Endothelial cell of hepatic sinusoid (primary cell): Measurements from ENCODE around the gene DGCR8.

Source experiments
- in situ Hi-C: cut with HindIII; loops from 2 replicates; pipeline ENCODE4 v1.10.0; 2017; ENCODE audit warnings: low sequenced_read_pairs

DGCR8 gene

DNA sequence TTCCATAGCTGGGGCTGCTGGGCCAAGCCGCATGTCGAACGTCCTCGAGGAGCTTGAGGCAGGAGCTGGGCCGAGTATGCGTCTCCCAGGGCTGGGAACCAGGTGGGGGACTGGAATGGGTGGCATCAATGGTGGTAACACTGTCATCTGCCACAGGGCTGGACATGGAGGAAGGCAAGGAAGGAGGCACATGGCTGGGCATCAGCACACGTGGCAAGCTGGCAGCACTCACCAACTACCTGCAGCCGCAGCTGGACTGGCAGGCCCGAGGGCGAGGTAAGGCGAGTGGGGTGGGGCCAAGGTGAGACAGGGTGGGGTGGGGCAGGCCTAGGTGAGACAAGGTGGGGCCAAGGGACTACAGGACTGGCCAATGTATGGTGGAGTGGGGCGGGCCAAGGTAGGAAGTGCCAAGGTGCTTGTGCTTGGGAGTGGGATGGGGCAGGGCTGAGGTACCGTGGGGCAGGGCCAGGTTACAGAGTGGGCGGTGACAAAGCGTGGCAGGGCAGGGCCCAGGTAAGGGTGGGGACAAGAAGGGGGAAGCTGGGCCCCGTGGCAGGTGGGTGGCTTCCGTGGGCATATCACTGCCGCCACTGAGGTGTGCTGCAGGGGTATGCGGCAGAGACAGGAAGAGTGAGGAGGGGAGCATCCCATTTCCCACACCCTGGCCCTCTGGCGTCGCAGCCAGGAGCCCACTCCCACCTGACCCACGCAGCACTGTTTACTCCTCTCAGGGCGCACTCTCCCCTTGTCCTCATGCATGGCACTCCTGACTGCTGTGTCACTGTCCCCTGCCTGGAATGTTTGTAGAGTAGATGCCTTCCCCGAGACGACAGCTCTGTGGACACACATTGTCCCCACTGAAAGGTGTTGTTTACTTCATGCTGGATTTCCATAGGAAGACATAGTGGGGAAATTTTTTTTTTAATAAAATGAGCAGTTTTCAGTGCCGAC lies 27.5 kb upstream of the DGCR8 start:
- in situ Hi-C loops = no loop called here

GRCh38 chr22:20053407-20054033 lies 26.5 kb upstream of the DGCR8 start:
- in situ Hi-C loops = no loop called here

DNA sequence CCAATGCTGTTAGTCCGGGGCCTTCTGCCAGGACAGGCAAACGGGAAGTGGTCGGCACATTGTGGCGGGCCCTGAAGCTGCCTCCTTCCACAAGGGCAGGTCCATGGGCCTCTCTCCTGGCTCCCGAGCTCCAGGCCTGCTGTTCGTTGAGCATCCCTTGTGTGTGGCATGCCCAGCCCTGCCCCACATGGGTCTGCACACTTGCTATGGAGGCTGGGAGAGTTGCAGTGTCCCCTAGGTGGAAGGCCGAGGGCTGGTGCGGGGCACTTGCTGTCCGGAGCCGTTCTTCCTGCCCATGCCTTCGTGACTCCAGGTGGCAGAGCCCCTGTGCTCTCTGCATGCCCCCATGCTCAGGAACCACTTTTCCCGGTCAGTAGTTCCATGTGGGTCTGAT lies 26.0 kb upstream of the DGCR8 start:
- in situ Hi-C loops = no loop called here

DNA sequence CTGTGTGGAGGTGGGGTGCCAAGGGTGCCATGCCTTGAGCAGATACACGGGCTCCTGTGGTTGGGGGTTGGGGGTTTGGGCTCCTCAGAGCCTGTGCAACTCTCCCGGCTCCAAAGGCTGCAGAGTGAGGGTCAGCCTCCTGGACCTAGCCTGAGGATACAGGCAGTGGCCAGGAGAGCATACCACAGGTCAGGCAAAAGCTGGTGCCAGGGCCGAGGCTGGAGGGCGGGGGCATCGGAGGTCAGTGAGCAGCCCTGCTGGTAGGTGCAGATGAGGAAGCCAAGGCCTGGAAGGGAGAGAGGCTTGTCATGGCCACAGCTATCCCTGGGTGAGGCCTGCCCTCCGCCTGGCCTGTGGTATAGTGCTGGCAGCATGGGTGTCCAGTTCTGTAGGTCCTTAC lies 25.6 kb upstream of the DGCR8 start:
- in situ Hi-C loops = no loop called here

DNA sequence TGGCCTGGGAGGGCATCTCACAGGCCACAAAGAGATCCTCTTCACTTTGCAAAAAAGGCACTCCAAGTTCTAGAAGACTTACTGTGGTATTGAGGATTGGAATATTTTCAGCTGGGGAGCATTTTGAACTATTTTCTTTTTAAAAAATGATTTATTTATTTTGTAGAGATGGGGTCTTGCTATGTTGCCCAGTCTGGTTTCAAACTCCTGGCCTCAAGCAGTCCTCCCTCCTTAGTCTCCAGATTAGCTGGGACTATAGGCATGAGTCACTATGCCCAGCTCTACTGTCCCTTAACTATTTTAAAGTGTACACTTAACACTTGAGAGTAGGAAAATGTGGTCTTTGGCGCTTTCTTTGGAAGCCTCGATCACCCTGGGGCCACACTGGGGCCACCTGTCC lies 24.9 kb upstream of the DGCR8 start:
- in situ Hi-C loops = no loop called here

DNA sequence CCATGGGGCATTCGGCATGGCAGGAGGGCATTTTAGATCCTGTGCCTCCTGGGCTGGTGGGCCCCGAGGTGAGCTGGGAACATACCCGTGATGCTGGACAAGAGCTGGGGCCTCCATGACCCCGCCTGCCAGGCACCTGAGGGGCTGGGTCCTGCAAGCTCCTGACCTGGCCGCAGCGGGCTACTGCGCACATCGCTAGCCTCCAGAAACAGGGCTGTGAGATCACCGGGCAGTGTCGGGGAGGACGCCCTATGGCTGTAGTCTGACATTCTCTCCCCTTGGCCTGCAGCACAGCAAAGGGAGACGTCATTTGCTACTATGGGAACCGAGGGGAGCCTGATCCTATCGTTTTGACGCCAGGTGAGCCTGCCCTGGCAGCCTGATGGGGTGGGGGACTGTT lies 24.4 kb upstream of the DGCR8 start:
- in situ Hi-C loops = no loop called here

DNA sequence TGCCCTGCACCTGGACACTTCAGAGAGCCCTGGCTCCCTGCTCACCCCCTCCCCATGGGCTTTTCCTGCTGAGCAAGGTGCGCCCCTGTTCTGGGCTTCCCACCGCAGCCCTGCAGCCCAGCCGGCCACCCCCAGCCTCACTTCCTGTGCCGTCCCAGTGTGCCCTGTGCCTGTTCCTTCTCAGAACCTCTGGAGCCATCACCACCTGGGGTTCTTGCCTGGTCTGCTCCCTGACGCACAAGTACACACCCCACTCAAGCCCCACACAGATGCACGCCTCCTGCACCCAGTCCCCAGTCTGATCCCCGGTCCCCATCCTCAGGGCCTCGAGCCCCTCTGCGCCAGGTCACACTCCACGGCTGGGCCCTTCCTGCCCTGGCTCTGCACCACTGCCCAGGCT lies 23.9 kb upstream of the DGCR8 start:
- in situ Hi-C loops = no loop called here

DNA sequence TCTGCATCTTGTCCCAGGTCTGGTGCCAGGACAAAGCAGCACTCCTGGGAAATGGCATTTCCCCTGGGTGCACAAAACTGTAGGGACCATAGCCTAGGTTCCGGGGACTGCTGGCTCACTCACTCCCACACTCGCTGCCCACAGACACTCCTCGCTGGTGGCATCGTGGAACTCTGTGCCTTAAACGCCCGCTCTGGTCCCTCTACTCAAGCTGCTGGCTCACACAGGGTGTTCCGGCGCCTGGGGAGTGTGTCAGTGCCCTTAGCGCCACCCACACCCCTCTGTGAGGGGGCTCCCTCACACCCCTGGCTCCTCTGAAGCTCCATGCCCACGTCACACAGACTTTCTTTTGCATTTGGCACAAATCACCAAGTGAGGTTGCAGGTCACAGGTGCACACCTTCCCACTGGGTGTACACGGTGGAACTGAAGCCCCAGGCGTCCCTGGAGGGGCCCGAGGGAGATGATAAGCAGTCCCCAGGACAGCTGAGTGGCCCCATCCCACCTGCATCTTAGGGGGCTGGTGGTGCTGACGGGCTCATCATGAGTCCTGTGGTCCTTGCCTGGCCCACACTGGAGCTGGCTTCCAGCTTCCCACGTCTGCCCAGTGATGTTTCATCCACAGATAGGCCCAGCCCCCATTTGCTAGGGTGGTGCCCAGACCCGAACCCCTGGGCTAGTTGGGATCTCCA lies 23.2 kb upstream of the DGCR8 start:
- in situ Hi-C loops = no loop called here

DNA sequence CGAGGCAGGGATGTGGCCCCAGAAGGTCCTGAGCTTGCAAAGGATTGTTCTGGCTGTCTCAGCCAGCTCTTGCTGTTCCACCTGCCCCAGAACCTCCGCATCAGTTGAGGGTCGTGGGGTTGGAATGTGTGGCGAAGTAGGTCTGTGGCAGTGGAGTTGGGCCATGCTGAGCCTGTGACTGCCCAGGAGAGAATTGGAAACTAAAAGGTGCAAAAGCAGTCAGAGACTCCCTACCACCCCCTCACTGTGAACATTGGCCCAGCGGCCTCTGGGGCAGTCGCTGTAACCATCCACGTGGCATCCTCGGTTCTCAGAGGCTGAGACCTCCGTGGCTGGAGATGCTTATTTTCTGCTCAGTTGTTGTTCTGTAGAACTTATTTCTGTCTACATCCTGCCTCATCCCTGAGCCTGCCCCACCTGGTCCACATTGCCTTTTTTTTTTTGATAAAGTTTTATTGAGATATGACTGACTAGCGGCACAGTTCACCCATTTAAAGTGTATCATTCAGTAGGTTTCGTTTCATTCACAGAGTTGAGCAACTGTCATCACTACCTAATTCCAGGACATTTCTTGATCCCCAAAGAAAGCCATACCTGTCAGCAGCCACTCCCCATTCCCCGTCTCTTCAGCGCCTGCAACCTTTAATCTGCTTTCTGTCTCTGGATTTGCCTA lies 22.3 kb upstream of the DGCR8 start:
- in situ Hi-C loops = no loop called here

DNA sequence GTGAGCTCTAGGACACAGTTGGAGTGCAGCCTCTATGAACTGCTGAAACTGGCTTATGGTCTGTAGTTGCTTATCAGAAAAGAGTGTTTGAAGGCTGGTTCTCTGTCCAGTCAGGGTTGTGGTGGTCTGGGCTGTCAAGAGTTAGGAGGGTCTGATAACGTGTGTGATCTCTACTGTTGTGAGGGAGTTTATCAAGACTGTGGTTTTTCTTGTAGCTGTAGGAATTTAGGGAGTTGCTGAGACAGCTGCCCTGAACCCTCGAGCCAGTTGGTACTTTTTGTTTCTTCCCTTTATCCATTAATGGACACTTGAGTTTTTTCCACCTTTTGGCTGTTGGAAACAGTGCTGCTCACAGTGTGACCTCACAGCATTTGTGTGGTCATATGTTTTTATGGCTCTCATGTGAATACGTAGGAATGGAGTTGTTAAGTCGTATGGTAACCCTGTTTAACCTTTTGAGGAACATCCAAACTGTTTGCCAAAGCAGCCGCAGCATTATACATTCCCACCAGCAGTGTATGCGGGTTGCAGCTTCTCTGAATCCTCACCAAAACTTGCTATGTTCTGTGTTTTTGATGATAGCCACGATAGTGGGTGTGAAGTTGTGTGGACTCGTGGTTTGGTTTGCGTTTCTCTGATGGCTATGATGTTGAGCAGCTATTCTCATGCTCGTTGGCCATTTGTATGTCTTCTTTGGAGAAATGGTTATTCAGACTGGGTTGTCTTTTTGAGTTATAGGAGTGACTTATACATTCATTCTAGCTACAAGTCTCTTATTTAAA lies 20.9 kb upstream of the DGCR8 start:
- in situ Hi-C loops = no loop called here

GRCh38 chr22:20060700-20061480 lies 19.2 kb upstream of the DGCR8 start:
- in situ Hi-C loops = no loop called here

DNA sequence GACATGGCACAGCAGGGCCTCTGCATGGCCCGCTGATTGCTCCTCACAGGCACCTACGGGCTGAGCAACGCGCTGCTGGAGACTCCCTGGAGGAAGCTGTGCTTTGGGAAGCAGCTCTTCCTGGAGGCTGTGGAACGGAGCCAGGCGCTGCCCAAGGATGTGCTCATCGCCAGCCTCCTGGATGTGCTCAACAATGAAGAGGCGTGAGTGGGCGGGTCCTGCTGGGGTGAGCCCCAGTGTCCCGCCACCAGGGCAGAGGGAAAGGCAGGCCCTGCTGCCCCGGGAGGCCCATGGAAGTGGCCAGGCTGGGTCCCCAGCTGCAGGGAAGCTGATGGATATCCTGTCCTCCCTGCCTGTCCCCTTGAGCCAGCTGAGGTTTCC lies 18.6 kb upstream of the DGCR8 start:
- in situ Hi-C loops = no loop called here

GRCh38 chr22:20062043-20062765 lies 17.8 kb upstream of the DGCR8 start:
- in situ Hi-C loops = no loop called here

GRCh38 chr22:20062766-20063083 lies 17.3 kb upstream of the DGCR8 start:
- in situ Hi-C loops = no loop called here

GRCh38 chr22:20063271-20064139 lies 16.5 kb upstream of the DGCR8 start:
- in situ Hi-C loops = no loop called here

GRCh38 chr22:20064140-20064480 lies 15.9 kb upstream of the DGCR8 start:
- in situ Hi-C loops = no loop called here

DNA sequence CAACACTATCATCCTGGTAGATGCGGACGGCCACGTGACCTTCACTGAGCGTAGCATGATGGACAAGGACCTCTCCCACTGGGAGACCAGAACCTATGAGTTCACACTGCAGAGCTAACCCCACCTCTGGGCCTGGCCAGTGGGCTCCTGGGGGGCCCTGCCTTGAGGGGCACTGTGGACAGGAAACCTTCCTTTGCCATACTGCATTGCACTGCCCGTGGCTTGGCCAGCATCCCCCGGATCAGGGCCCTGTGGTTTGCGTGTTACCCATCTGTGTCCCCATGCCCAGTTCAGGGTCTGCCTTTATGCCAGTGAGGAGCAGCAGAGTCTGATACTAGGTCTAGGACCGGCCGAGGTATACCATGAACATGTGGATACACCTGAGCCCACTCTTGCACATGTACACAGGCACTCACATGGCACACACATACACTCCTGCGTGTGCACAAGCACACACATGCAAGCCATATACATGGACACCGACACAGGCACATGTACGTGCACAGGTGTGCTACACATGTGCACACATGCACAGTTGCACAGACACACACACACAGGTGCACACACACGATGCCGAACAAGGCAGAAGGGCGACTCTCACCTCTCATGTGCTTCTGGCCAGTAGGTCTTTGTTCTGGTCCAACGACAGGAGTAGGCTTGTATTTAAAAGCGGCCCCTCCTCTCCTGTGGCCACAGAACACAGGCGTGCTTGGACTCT lies 15.3 kb upstream of the DGCR8 start:
- in situ Hi-C loops = no loop called here
